Liver (tissue), 9 donors: Measurements from ENCODE around the gene NCAM2. TPM values are rescaled to one million over a fixed set of nuclear protein-coding genes. Genes with fewer than 3 reads are reported as not detected.

Experiments
- DNase-seq: peaks from one replicate; pipeline ENCODE4 v3.0.0-alpha.2; 2017; ENCODE audit warnings: low spot score
- H3K27ac ChIP-seq, 2 donors: one replicate each; pipeline ENCODE4 v1.7.0; 2013; ENCODE audit warnings: inconsistent platforms in 2 of 2, low read length in 2 of 2, control low read depth in 1 of 2, low read depth in 1 of 2, mild to moderate bottlenecking in 1 of 2
- H3K27me3 ChIP-seq, 4 donors: one replicate each; pipeline versions ENCODE4 v1.6.1 to v1.7.0; 2013; ENCODE audit warnings: low read length in 3 of 4, inconsistent platforms in 1 of 4, mild to moderate bottlenecking in 1 of 4, moderate library complexity in 1 of 4; ENCODE audit not compliant: control insufficient read depth in 4 of 4, insufficient read depth in 4 of 4
- H3K36me3 ChIP-seq, 4 donors: one replicate each; pipeline versions ENCODE4 v1.6.1 to v1.7.0; 2013; ENCODE audit warnings: low read length in 3 of 4, mild to moderate bottlenecking in 3 of 4, low read depth in 1 of 4, moderate library complexity in 1 of 4; ENCODE audit not compliant: control insufficient read depth in 4 of 4, insufficient read depth in 3 of 4
- H3K4me1 ChIP-seq, 4 donors: one replicate each; pipeline versions ENCODE4 v1.6.1 to v1.7.0; 2013; ENCODE audit warnings: low read length in 3 of 4, mild to moderate bottlenecking in 3 of 4, moderate library complexity in 1 of 4; ENCODE audit not compliant: control insufficient read depth in 4 of 4, insufficient read depth in 4 of 4
- H3K4me3 ChIP-seq, 3 donors: one replicate each; pipeline versions ENCODE4 v1.6.1 to v1.7.0; 2013; ENCODE audit warnings: low read length in 3 of 3, control low read depth in 1 of 3, low read depth in 1 of 3, mild to moderate bottlenecking in 1 of 3
- H3K9ac ChIP-seq, 2 donors: one replicate each; pipeline ENCODE4 v1.7.0; 2013; ENCODE audit warnings: low read length in 2 of 2, mild to moderate bottlenecking in 2 of 2, moderate library complexity in 2 of 2, control low read depth in 1 of 2, low read depth in 1 of 2
- H3K9me3 ChIP-seq, 4 donors: one replicate each; pipeline versions ENCODE4 v1.6.1 to v1.7.0; 2013; ENCODE audit warnings: low read length in 3 of 4; ENCODE audit not compliant: control insufficient read depth in 4 of 4
- EGR1 ChIP-seq, 2 donors: IDR thresholded peaks; 2 replicates each; pipeline ENCODE4 v1.6.1; 2016 to 2018; ENCODE audit warnings: antibody characterized with exemption in 2 of 2, low read depth in 2 of 2
- FOXA1 ChIP-seq: IDR thresholded peaks from 2 replicates; pipeline ENCODE4 v1.6.1; 2016; ENCODE audit warnings: antibody characterized with exemption
- GABPA ChIP-seq, 2 donors: IDR thresholded peaks in 1 of 2; conservative IDR thresholded peaks in 1 of 2; 2 replicates each; pipeline ENCODE4 v1.6.1; 2016; ENCODE audit warnings: antibody characterized with exemption in 2 of 2, mild to moderate bottlenecking in 1 of 2, moderate library complexity in 1 of 2
- HNF4G ChIP-seq: IDR thresholded peaks from 2 replicates; pipeline ENCODE4 v1.6.1; 2016; ENCODE audit warnings: antibody characterized with exemption
- JUND ChIP-seq, 2 donors: IDR thresholded peaks; 2 replicates each; pipeline ENCODE4 v1.6.1; 2016; ENCODE audit warnings: antibody characterized with exemption in 2 of 2
- NR2F2 ChIP-seq: IDR thresholded peaks from 2 replicates; pipeline ENCODE4 v1.6.1; 2016; ENCODE audit warnings: antibody characterized with exemption
- RAD21 ChIP-seq, 2 donors: IDR thresholded peaks; 2 replicates each; pipeline ENCODE4 v1.6.1; 2016; ENCODE audit warnings: antibody characterized with exemption in 2 of 2, mild to moderate bottlenecking in 2 of 2
- RXRA ChIP-seq, 2 donors: IDR thresholded peaks; 2 replicates each; pipeline ENCODE4 v1.6.1; 2017 to 2018; ENCODE audit warnings: antibody characterized with exemption in 2 of 2, mild to moderate bottlenecking in 1 of 2
- SP1 ChIP-seq: IDR thresholded peaks from 2 replicates; pipeline ENCODE4 v1.6.1; 2018; ENCODE audit warnings: antibody characterized with exemption, mild to moderate bottlenecking
- WGBS: extraction: QIAGEN DNeasy Blood & Tissue Kit; methylation state at CpG from one replicate; pipeline ENCODE4 v1.1.7; 2013; 5-methylcytosine and 5-hydroxymethylcytosine counted together
- polyA plus RNA-seq, 2 donors: library from polyadenylated mRNA; stranded (reverse) in 1 of 2; unstranded in 1 of 2; fragments of 200-250 nt in 1 of 2; fragments of >200 nt in 1 of 2; fragmentation: Nextera tagmentation in 1 of 2; extraction: Ambion mirVana in 1 of 2; gene quantifications; one replicate each; pipeline versions ENCODE4 v1.2.1 to v1.2.3, GENCODE V29; 2013 to 2015
- total RNA-seq, 2 donors: library from RNA; depleted of rRNA; stranded (reverse); fragments of >200 nt; gene quantifications; one replicate each; pipeline ENCODE4 v1.2.3, GENCODE V29; 2014
- TF ChIP-seq, protein P1 (sequence below): IDR thresholded peaks from 2 replicates; pipeline ENCODE4 v1.6.1; 2016; ENCODE audit warnings: antibody characterized with exemption
- TF ChIP-seq, protein P2 (sequence below): fragments of 150-350 bp; IDR thresholded peaks from 2 replicates; pipeline ENCODE4 v1.5.1; 2017; ENCODE audit warnings: improper control_type of control experiment, low read depth, low read length; ENCODE audit not compliant: missing input control
- TF ChIP-seq, protein P3 (sequence below): IDR thresholded peaks from 2 replicates; pipeline ENCODE4 v1.6.1; 2016; ENCODE audit warnings: antibody characterized with exemption
- donor health status: healthy.
- donor health status: healthy.
- donor health status: healthy.
- donor health status: healthy.
- donor health status: healthy.

NCAM2 gene
- total and polyA plus RNA-seq, 4 donors = 0.06 to 0.51 (median 0.24) TPM

DNA sequence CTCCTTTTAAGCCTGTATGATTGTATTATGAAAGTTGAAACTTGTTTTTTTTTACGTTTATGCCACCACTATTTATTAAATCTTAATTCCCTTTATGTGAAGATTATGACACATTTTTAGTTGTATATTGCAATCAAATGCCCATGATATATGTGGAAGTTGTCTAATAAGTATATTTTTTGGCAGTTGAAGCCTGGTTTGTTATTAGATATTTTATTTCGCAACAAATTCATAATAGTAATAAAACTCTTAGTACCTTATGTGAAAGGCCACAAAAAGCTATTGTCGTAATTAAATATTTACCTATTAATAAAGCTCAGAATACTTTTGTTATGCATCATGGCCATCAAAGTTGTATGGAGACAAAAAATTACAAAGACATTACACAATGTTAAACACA, 386.8 kb downstream of the NCAM2 start:
- Histone ChIP-seq H3K27me3 (no peaks in the 10 kb centered on the region), H3K4me1 (no peaks in the 10 kb centered on the region), H3K4me3 (no peak overlapping the region), H3K36me3 (peaks cover 0 to 2% (median under 1%) of the 10 kb centered on the region in 4 donors), H3K9me3 (no peaks in the 10 kb centered on the region), H3K27ac (no peak overlapping the region), H3K9ac (no peak overlapping the region)
- no peak for DNase-seq
- TF ChIP-seq FOXA1 (no peak), SP1 (no peak)
- TF ChIP-seq, protein P1, sequence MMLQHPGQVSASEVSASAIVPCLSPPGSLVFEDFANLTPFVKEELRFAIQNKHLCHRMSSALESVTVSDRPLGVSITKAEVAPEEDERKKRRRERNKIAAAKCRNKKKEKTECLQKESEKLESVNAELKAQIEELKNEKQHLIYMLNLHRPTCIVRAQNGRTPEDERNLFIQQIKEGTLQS = no peak
- WGBS = 90% methylated on average over 3 of the region's 3 CpGs

DNA sequence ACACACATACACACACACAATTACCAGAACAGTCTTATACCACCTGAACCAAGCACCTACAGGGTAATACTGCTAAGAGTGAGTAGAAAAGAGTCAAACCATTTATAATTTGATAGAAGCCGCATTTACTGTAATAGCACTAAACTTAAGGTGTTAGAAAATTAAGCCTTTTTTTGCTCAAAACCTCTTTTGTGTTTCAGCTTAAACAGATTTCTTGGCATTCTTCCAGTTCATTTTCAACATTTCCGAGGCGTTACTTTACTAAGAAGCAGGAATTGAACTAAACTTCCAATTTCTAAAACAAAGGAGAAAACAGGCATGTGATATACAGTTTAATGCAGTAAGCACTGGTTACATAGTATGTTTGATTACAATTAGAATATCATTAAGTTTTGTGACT, 387.2 kb downstream of the NCAM2 start:
- DNase-seq = no peak
- TF ChIP-seq, protein P2, sequence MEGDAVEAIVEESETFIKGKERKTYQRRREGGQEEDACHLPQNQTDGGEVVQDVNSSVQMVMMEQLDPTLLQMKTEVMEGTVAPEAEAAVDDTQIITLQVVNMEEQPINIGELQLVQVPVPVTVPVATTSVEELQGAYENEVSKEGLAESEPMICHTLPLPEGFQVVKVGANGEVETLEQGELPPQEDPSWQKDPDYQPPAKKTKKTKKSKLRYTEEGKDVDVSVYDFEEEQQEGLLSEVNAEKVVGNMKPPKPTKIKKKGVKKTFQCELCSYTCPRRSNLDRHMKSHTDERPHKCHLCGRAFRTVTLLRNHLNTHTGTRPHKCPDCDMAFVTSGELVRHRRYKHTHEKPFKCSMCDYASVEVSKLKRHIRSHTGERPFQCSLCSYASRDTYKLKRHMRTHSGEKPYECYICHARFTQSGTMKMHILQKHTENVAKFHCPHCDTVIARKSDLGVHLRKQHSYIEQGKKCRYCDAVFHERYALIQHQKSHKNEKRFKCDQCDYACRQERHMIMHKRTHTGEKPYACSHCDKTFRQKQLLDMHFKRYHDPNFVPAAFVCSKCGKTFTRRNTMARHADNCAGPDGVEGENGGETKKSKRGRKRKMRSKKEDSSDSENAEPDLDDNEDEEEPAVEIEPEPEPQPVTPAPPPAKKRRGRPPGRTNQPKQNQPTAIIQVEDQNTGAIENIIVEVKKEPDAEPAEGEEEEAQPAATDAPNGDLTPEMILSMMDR = no peak

DNA sequence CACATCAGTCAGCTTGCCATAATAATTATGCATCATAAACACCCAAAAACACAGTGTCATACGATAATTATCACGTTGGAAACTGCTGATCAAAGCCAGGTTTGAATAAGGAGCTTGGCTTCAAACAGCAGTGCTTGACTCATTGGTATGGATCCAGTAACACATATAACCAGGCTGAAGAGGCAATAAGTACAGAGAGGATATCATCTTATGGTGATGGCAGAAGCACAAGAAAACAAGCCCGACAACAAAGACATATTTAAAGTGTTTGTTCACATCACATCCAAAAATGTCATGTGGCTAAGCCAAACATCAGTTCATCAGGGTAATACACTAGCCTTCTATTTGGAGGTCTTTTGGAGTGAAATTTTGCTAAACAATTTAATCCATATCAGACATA, 389.7 kb downstream of the NCAM2 start:
- Histone ChIP-seq H3K9me3 (no peaks in the 10 kb centered on the region), H3K9ac (no peak overlapping the region), H3K36me3 (peaks cover 0 to 2% (median under 1%) of the 10 kb centered on the region in 4 donors), H3K4me1 (no peaks in the 10 kb centered on the region), H3K27ac (no peak overlapping the region), H3K27me3 (no peaks in the 10 kb centered on the region), H3K4me3 (no peak overlapping the region)
- TF ChIP-seq JUND (IDR thresholded peaks at IDR 0.05) (no peak), RAD21 (IDR thresholded peaks at IDR 0.05) (no peak), RXRA (IDR thresholded peaks at IDR 0.05) (no peak), NR2F2 (no peak), EGR1 (IDR thresholded peaks at IDR 0.05; ENCODE audit: low read depth in 2 of 2) (no peak), HNF4G (no peak)
- TF ChIP-seq, protein P1 = no peak
- TF ChIP-seq, protein P3, sequence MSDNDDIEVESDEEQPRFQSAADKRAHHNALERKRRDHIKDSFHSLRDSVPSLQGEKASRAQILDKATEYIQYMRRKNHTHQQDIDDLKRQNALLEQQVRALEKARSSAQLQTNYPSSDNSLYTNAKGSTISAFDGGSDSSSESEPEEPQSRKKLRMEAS = no peak
- 69% methylated on average over 3 of the region's 3 CpGs for WGBS
- DNase-seq = no peak

More for the DNA sequence above, 387.2 kb downstream of the NCAM2 start:
- Histone ChIP-seq H3K36me3 (peaks cover 0 to 2% (median under 1%) of the 10 kb centered on the region in 4 donors), H3K27ac (no peak overlapping the region), H3K9me3 (no peaks in the 10 kb centered on the region), H3K4me3 (no peak overlapping the region), H3K27me3 (no peaks in the 10 kb centered on the region), H3K9ac (no peak overlapping the region), H3K4me1 (no peaks in the 10 kb centered on the region)
- 87% methylated on average over 3 of the region's 3 CpGs for WGBS

DNA sequence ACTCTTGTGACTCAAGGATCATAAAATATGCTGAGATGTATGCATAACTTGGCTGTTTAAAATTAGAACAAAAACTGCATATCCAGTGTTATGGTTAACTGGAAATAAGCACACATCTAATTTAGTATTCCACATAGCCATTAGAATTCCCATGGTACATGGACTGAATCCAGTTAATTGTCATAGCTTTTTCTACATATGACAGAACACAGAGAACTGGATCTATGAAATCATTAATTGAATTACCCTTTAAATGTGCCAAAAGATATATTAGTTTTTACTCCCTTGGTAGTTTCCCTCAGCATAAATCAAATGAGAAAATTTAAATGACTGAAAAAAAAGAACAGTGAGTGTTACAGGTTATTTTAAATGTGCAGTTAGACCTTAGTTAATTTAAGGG, 395.9 kb downstream of the NCAM2 start:
- TF ChIP-seq NR2F2 (no peak), GABPA (IDR thresholded peaks at IDR 0.05 in 1 of 2, conservative IDR thresholded peaks at IDR 0.05 in 1 of 2) (no peak)
- TF ChIP-seq, protein P3 = no peak
- Histone ChIP-seq H3K27ac (no peak overlapping the region), H3K9ac (no peak overlapping the region), H3K4me3 (no peak overlapping the region), H3K36me3 (no peaks in the 10 kb centered on the region), H3K27me3 (no peaks in the 10 kb centered on the region), H3K4me1 (no peaks in the 10 kb centered on the region), H3K9me3 (peaks cover 0 to 14% (median 8%) of the 10 kb centered on the region in 4 donors)
- DNase-seq = no peak
